Stimulated activated CD8-positive, alpha-beta memory T cell treated with anti-CD3 and anti-CD28 coated beads, Interleukin-4, amount 100 ng/mL, for 1 hour (primary cell): Measurements from ENCODE around the gene THYN1.
A peak's percentile ranks its signal among the peaks of the same experiment; 100 is the strongest.
"Not testable (repeated sequence)": the region's sequence is repeated elsewhere in the genome, so short reads cannot be mapped to it uniquely, and the experiment has no call there.

ENCODE experiments used
- DNase-seq, 2 donors: peaks; one replicate each; pipeline ENCODE4 v3.0.0-alpha.2; 2020; ENCODE audit warnings: low read depth in 2 of 2, low spot score in 1 of 2

THYN1 gene

GRCh38 chr11:134275534-134276395, 22.6 kb upstream of the THYN1 start, which contains the start of gene GLB1L3:
GLB1L3 (plus strand) TSS chr11:134276379; CDS start chr11:134276741, 362 bp downstream.
- DNase-seq = peak; percentile 46 to 59

- no peak for DNase-seq
Measured at GRCh38 chr11:134275188-134275533, 22.0 kb upstream of the THYN1 start.

- DNase-seq = no peak
Measured at GRCh38 chr11:134273317-134273712, 20.2 kb upstream of the THYN1 start.

- no peak for DNase-seq
Measured at GRCh38 chr11:134272381-134273316, 19.5 kb upstream of the THYN1 start.

GRCh38 chr11:134271978-134272377, 18.8 kb upstream of the THYN1 start:
- DNase-seq = no peak

- no peak for DNase-seq
Measured at GRCh38 chr11:134270250-134270714, 17.1 kb upstream of the THYN1 start.

- no peak for DNase-seq
Measured at GRCh38 chr11:134267966-134268365, 14.8 kb upstream of the THYN1 start.

GRCh38 chr11:134267461-134267860, 14.3 kb upstream of the THYN1 start:
- DNase-seq = no peak

GRCh38 chr11:134266841-134267251, 13.7 kb upstream of the THYN1 start:
- DNase-seq = no peak

- DNase-seq = no peak
Measured at GRCh38 chr11:134266440-134266839, 13.3 kb upstream of the THYN1 start.

GRCh38 chr11:134264966-134265764, 12.0 kb upstream of the THYN1 start:
- DNase-seq = no peak

GRCh38 chr11:134261626-134262488, 8.7 kb upstream of the THYN1 start:
- DNase-seq = no peak

- DNase-seq = no peak
Measured at GRCh38 chr11:134260983-134261382, 7.8 kb upstream of the THYN1 start.

- no peak for DNase-seq
Measured at GRCh38 chr11:134260503-134260902, 7.4 kb upstream of the THYN1 start.

- DNase-seq = no peak
Measured at GRCh38 chr11:134258577-134258976, 5.4 kb upstream of the THYN1 start.

GRCh38 chr11:134257101-134257500, 3.9 kb upstream of the THYN1 start:
- no peak for DNase-seq

GRCh38 chr11:134255184-134255561, 2.0 kb upstream of the THYN1 start:
- not testable (repeated sequence) for DNase-seq

GRCh38 chr11:134254433-134255183, 1.5 kb upstream of the THYN1 start:
- no peak for DNase-seq
